Esophagus muscularis mucosa (tissue), 3 donors: Measurements from ENCODE around the gene AKAP13.

Experiments
- CTCF ChIP-seq, 3 experiments: fragments of 200-600 bp in 2 of 3; fragments of 450-650 bp in 1 of 3; sonication (generic) in 2 of 3; IDR thresholded peaks; one replicate each; pipeline ENCODE4 v1.5.1; 2017 to 2019; ENCODE audit warnings: antibody characterized with exemption in 3 of 3, mild to moderate bottlenecking in 2 of 3, moderate library complexity in 1 of 3
- POLR2A ChIP-seq: fragments of 450-650 bp; IDR thresholded peaks from one replicate; pipeline ENCODE4 v1.6.1; 2017; ENCODE audit warnings: antibody characterized with exemption, moderate library complexity, mild to moderate bottlenecking, low read depth
- POLR2AphosphoS5 ChIP-seq, 2 donors: sonication (generic); formaldehyde crosslinking; IDR thresholded peaks; one replicate each; pipeline ENCODE4 v1.6.1; 2017; ENCODE audit warnings: antibody characterized with exemption in 2 of 2

- no peak for TF ChIP-seq CTCF (IDR thresholded peaks at IDR 0.05)
- no peak for TF ChIP-seq POLR2A
- TF ChIP-seq POLR2AphosphoS5 (IDR thresholded peaks at IDR 0.05) = no peak
Observed at GRCh38 chr15:85453144-85453872, 72.9 kb downstream of the AKAP13 start.
